ENCODE results near the gene PID1.

Gene PID1

GRCh38 chr2:229279516-229279915, 8.4 kb upstream of the PID1 start:
- Histone ChIP-seq H3K9ac (no peak overlapping the region), H3K79me2 (ENCODE audit: insufficient read depth, low read depth) (no peaks in the 10 kb centered on the region), H4K20me1 (ENCODE audit: insufficient read depth) (no peaks in the 10 kb centered on the region), H3K4me1 (ENCODE audit: low read depth, poor library complexity, severe bottlenecking) (no peaks in the 10 kb centered on the region), H3K4me3 (IDR thresholded peaks at IDR 0.05; ENCODE audit: insufficient read depth, low read depth, low read length) (no peak overlapping the region), H3K4me2 (no peak overlapping the region), H2AFZ (ENCODE audit: low read depth) (no peak overlapping the region), H3K27me3 (ENCODE audit: insufficient read depth, low read depth) (no peaks in the 10 kb centered on the region), H3K36me3 (ENCODE audit: insufficient read depth) (no peaks in the 10 kb centered on the region), H3K27ac (no peak overlapping the region)
- no peak for TF ChIP-seq CTCF (conservative IDR thresholded peaks at IDR 0.05; ENCODE audit: low read depth, low read length)

GRCh38 chr2:229275506-229275905, 4.4 kb upstream of the PID1 start:
- Histone ChIP-seq H3K4me1 (ENCODE audit: low read depth, poor library complexity, severe bottlenecking) (peaks cover 4% of the 10 kb centered on the region), H4K20me1 (ENCODE audit: insufficient read depth) (no peaks in the 10 kb centered on the region), H3K79me2 (ENCODE audit: insufficient read depth, low read depth) (no peaks in the 10 kb centered on the region), H2AFZ (ENCODE audit: low read depth) (no peak overlapping the region), H3K4me2 (no peak overlapping the region), H3K27ac (no peak overlapping the region), H3K4me3 (IDR thresholded peaks at IDR 0.05; ENCODE audit: insufficient read depth, low read depth, low read length) (no peak overlapping the region), H3K36me3 (ENCODE audit: insufficient read depth) (no peaks in the 10 kb centered on the region), H3K9ac (no peak overlapping the region), H3K27me3 (ENCODE audit: insufficient read depth, low read depth) (no peaks in the 10 kb centered on the region)
- TF ChIP-seq CTCF (conservative IDR thresholded peaks at IDR 0.05; ENCODE audit: low read depth, low read length), result no peak

- Histone ChIP-seq H3K4me3 (IDR thresholded peaks at IDR 0.05; ENCODE audit: insufficient read depth, low read depth, low read length) (no peak overlapping the region), H3K4me1 (ENCODE audit: low read depth, poor library complexity, severe bottlenecking) (peaks cover 4% of the 10 kb centered on the region), H2AFZ (ENCODE audit: low read depth) (peak overlapping the region; percentile 41; the same call in 1 of the 2 replicates), H3K4me2 (peak overlapping the region; percentile 29; the same call in 1 of the 2 replicates), H3K27ac (no peak overlapping the region), H3K79me2 (ENCODE audit: insufficient read depth, low read depth) (no peaks in the 10 kb centered on the region), H3K36me3 (ENCODE audit: insufficient read depth) (no peaks in the 10 kb centered on the region), H3K27me3 (ENCODE audit: insufficient read depth, low read depth) (no peaks in the 10 kb centered on the region), H3K9ac (no peak overlapping the region), H4K20me1 (ENCODE audit: insufficient read depth) (no peaks in the 10 kb centered on the region)
- TF ChIP-seq CTCF (conservative IDR thresholded peaks at IDR 0.05; ENCODE audit: low read depth, low read length), result peak; percentile 60; the same call in 1 of the 2 replicates
Measured at GRCh38 chr2:229273723-229274338, 2.7 kb upstream of the PID1 start.

- TF ChIP-seq CTCF (conservative IDR thresholded peaks at IDR 0.05; ENCODE audit: low read depth, low read length), result no peak
- Histone ChIP-seq H3K79me2 (ENCODE audit: insufficient read depth, low read depth) (no peaks in the 10 kb centered on the region), H3K27ac (no peak overlapping the region), H3K4me1 (ENCODE audit: low read depth, poor library complexity, severe bottlenecking) (peaks cover 4% of the 10 kb centered on the region), H2AFZ (ENCODE audit: low read depth) (no peak overlapping the region), H3K27me3 (ENCODE audit: insufficient read depth, low read depth) (no peaks in the 10 kb centered on the region), H4K20me1 (ENCODE audit: insufficient read depth) (no peaks in the 10 kb centered on the region), H3K36me3 (ENCODE audit: insufficient read depth) (no peaks in the 10 kb centered on the region), H3K9ac (no peak overlapping the region), H3K4me3 (IDR thresholded peaks at IDR 0.05; ENCODE audit: insufficient read depth, low read depth, low read length) (no peak overlapping the region), H3K4me2 (no peak overlapping the region)
Measured at GRCh38 chr2:229273006-229273722, 2.1 kb upstream of the PID1 start.
